Measurements from ENCODE around the gene RNF180.

DNA sequence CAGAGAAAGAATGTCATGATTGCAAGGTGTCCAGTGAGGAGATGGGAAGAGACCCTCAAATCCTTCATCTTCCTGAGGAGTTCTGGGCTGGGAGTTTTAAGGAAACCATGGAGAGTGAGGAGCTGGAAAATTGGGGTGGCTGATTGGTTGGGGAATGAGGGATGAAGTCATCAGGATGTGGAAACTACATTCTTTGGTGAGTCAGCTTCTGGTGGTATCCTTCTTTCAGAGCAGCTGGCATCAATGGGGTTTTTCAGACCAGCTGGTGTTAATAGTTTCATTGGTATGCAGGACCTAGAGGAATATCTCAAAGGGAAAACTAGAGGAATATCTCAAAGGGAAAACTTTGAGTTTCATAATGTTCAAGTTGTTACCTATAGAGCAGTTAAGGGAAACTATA, 45.2 kb downstream of the RNF180 start:
- TF ChIP-seq, protein P1, sequence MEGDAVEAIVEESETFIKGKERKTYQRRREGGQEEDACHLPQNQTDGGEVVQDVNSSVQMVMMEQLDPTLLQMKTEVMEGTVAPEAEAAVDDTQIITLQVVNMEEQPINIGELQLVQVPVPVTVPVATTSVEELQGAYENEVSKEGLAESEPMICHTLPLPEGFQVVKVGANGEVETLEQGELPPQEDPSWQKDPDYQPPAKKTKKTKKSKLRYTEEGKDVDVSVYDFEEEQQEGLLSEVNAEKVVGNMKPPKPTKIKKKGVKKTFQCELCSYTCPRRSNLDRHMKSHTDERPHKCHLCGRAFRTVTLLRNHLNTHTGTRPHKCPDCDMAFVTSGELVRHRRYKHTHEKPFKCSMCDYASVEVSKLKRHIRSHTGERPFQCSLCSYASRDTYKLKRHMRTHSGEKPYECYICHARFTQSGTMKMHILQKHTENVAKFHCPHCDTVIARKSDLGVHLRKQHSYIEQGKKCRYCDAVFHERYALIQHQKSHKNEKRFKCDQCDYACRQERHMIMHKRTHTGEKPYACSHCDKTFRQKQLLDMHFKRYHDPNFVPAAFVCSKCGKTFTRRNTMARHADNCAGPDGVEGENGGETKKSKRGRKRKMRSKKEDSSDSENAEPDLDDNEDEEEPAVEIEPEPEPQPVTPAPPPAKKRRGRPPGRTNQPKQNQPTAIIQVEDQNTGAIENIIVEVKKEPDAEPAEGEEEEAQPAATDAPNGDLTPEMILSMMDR (conservative IDR thresholded peaks at IDR 0.05; ENCODE audit: low read depth, low read length), result no peak
- TF ChIP-seq EZH2 (IDR thresholded peaks at IDR 0.05; ENCODE audit: low read length, unreplicated experiment), result no peak
- TF ChIP-seq EZH2phosphoT487 (IDR thresholded peaks at IDR 0.05; ENCODE audit: borderline replicate concordance, low read length), result no peak

Measured in PC-3 (cell line).